Bronchial epithelial cell (primary cell): ENCODE measurements around the gene SRPK3. TPM values are rescaled to one million over a fixed set of nuclear protein-coding genes. Genes with fewer than 3 reads are reported as not detected.

Experiments
- DNase-seq: peaks from one replicate; pipeline ENCODE4 v3.0.0-alpha.2; 2010; ENCODE audit warnings: low read depth
- FAIRE-seq: peaks from 2 replicates; lab custom pipeline; 2011; peaks lifted over from hg19 to GRCh38; lab: Jason Lieb, UNC
- H3K27me3 ChIP-seq: 2 replicates; pipeline ENCODE4 v1.5.1; 2011; ENCODE audit warnings: low read length; ENCODE audit not compliant: control insufficient read depth, insufficient read depth
- H3K36me3 ChIP-seq: 2 replicates; pipeline ENCODE4 v1.5.1; 2011; ENCODE audit warnings: low read length; ENCODE audit not compliant: control insufficient read depth, insufficient read depth
- H3K4me3 ChIP-seq: 2 replicates; pipeline ENCODE4 v1.5.1; 2011; ENCODE audit warnings: mild to moderate bottlenecking, low read depth, low read length, control low read depth
- CTCF ChIP-seq: IDR thresholded peaks from 2 replicates; pipeline ENCODE4 v1.5.1; 2011; ENCODE audit warnings: mild to moderate bottlenecking, moderate library complexity, low read length, control low read depth, inconsistent platforms; ENCODE audit not compliant: insufficient read depth, severe bottlenecking
- total RNA-seq: library from RNA; depleted of rRNA; stranded (reverse); fragments of >200 nt; gene quantifications from 2 replicates; pipeline ENCODE4 v1.2.1, GENCODE V29; 2014

Gene SRPK3
- total RNA-seq, 1 donor from 2014 or later, result under 0.01 TPM

- Histone ChIP-seq H3K27me3 (no peaks in the 10 kb centered on the region), H3K36me3 (peaks cover 12% of the 10 kb centered on the region), H3K4me3 (no peak overlapping the region)
- FAIRE-seq (no peak), DNase-seq (no peak)
- TF ChIP-seq CTCF, result no peak
Observed at GRCh38 chrX:153773218-153773611, 7.6 kb upstream of the SRPK3 start.

- no peak overlapping the region for H3K4me3 ChIP-seq
- peaks cover 11% of the 10 kb centered on the region for H3K36me3 ChIP-seq
- no peak for FAIRE-seq
- H3K27me3 ChIP-seq, result no peaks in the 10 kb centered on the region
- TF ChIP-seq CTCF, result no peak
- DNase-seq, result no peak
Observed at GRCh38 chrX:153773741-153774575, 6.9 kb upstream of the SRPK3 start.

- peaks cover 8% of the 10 kb centered on the region for H3K36me3 ChIP-seq
Observed at GRCh38 chrX:153774576-153775292, 6.1 kb upstream of the SRPK3 start.

GRCh38 chrX:153775293-153776119 is 5.3 kb upstream of the SRPK3 start:
- Histone ChIP-seq H3K4me3 (no peak overlapping the region), H3K27me3 (no peaks in the 10 kb centered on the region), H3K36me3 (peaks cover 8% of the 10 kb centered on the region)
- TF ChIP-seq CTCF, result no peak
- DNase-seq, result no peak
- no peak for FAIRE-seq

More at GRCh38 chrX:153774576-153775292, 6.1 kb upstream of the SRPK3 start:
- Histone ChIP-seq H3K27me3 (no peaks in the 10 kb centered on the region), H3K4me3 (no peak overlapping the region)
- TF ChIP-seq CTCF, result no peak
- no peak for DNase-seq
- FAIRE-seq, result no peak

GRCh38 chrX:153776120-153776599 is 4.7 kb upstream of the SRPK3 start:
- no peak overlapping the region for H3K4me3 ChIP-seq
- FAIRE-seq, result no peak
- H3K36me3 ChIP-seq, result peaks cover 5% of the 10 kb centered on the region
- no peaks in the 10 kb centered on the region for H3K27me3 ChIP-seq
- TF ChIP-seq CTCF, result no peak
- DNase-seq, result no peak
